Activated T-cell treated with anti-CD3 and anti-CD28 coated beads for 4 hours (primary cell): ENCODE data around the gene ZBTB21.

ENCODE experiments used
- DNase-seq: peaks from one replicate; pipeline ENCODE4 v3.0.0-alpha.2; 2020

ZBTB21 gene

GRCh38 chr21:42039470-42039901 is 29.3 kb upstream of the ZBTB21 start:
- DNase-seq = no peak

GRCh38 chr21:42038826-42039425 is 28.8 kb upstream of the ZBTB21 start:
- no peak for DNase-seq

GRCh38 chr21:42038393-42038792 is 28.2 kb upstream of the ZBTB21 start:
- no peak for DNase-seq

GRCh38 chr21:42037943-42038342 is 27.8 kb upstream of the ZBTB21 start:
- no peak for DNase-seq

GRCh38 chr21:42037516-42037915 is 27.4 kb upstream of the ZBTB21 start:
- DNase-seq = no peak

- no peak for DNase-seq
Measured at GRCh38 chr21:42036313-42036712, 26.2 kb upstream of the ZBTB21 start.

- DNase-seq = no peak
Measured at GRCh38 chr21:42032968-42033367, 22.8 kb upstream of the ZBTB21 start.

- no peak for DNase-seq
Measured at GRCh38 chr21:42032266-42032665, 22.1 kb upstream of the ZBTB21 start.

- DNase-seq = no peak
Measured at GRCh38 chr21:42031816-42032215, 21.7 kb upstream of the ZBTB21 start.

GRCh38 chr21:42031241-42031640 is 21.1 kb upstream of the ZBTB21 start:
- DNase-seq = no peak

- DNase-seq = no peak
Measured at GRCh38 chr21:42030311-42030710, 20.2 kb upstream of the ZBTB21 start.

- DNase-seq = no peak
Measured at GRCh38 chr21:42028766-42029425, 18.7 kb upstream of the ZBTB21 start.

GRCh38 chr21:42027822-42028765 is 17.9 kb upstream of the ZBTB21 start:
- no peak for DNase-seq

GRCh38 chr21:42027085-42027821 is 17.1 kb upstream of the ZBTB21 start:
- DNase-seq = no peak

GRCh38 chr21:42026082-42026435 is 15.9 kb upstream of the ZBTB21 start:
- no peak for DNase-seq

- DNase-seq = no peak
Measured at GRCh38 chr21:42025376-42026081, 15.4 kb upstream of the ZBTB21 start.

GRCh38 chr21:42022906-42023305 is 12.7 kb upstream of the ZBTB21 start:
- no peak for DNase-seq

- no peak for DNase-seq
Measured at GRCh38 chr21:42022091-42022430, 11.9 kb upstream of the ZBTB21 start.

- no peak for DNase-seq
Measured at GRCh38 chr21:42021371-42022090, 11.4 kb upstream of the ZBTB21 start.

- DNase-seq = no peak
Measured at GRCh38 chr21:42019706-42020105, 9.5 kb upstream of the ZBTB21 start.

- no peak for DNase-seq
Measured at GRCh38 chr21:42019101-42019605, 9.0 kb upstream of the ZBTB21 start.

GRCh38 chr21:42017022-42017421 is 6.9 kb upstream of the ZBTB21 start:
- DNase-seq = no peak
